Subcutaneous abdominal adipose tissue (tissue), 5 donors: ENCODE measurements around the gene SLC25A25.

Experiments used
- H3K27ac ChIP-seq: one replicate; pipeline ENCODE4 v1.7.0; 2013; ENCODE audit warnings: low read depth, mild to moderate bottlenecking, inconsistent platforms, low read length, moderate library complexity
- H3K27me3 ChIP-seq, 5 donors: one replicate each; pipeline ENCODE4 v1.7.0; 2013; ENCODE audit warnings: low read length in 5 of 5, inconsistent platforms in 1 of 5; ENCODE audit not compliant: control insufficient read depth in 5 of 5, insufficient read depth in 4 of 5
- H3K36me3 ChIP-seq, 5 donors: one replicate each; pipeline ENCODE4 v1.7.0; 2013; ENCODE audit warnings: low read length in 5 of 5; ENCODE audit not compliant: control insufficient read depth in 5 of 5, insufficient read depth in 5 of 5
- H3K4me1 ChIP-seq, 5 donors: one replicate each; pipeline ENCODE4 v1.7.0; 2013; ENCODE audit warnings: low read length in 5 of 5, mild to moderate bottlenecking in 3 of 5, moderate library complexity in 1 of 5; ENCODE audit not compliant: control insufficient read depth in 5 of 5, insufficient read depth in 5 of 5
- H3K4me3 ChIP-seq, 5 donors: one replicate each; pipeline ENCODE4 v1.7.0; 2013; ENCODE audit warnings: low read length in 5 of 5, low read depth in 1 of 5
- H3K9ac ChIP-seq, 5 donors: one replicate each; pipeline ENCODE4 v1.7.0; 2013; ENCODE audit warnings: low read length in 5 of 5, mild to moderate bottlenecking in 4 of 5, moderate library complexity in 3 of 5
- H3K9me3 ChIP-seq, 5 donors: one replicate each; pipeline ENCODE4 v1.7.0; 2013; ENCODE audit warnings: low read length in 5 of 5; ENCODE audit not compliant: control insufficient read depth in 5 of 5
- donor health status: healthy.
- donor health status: healthy.
- donor health status: healthy.
- donor health status: healthy.
- donor health status: healthy.

SLC25A25 gene

GRCh38 chr9:128049843-128050242 is 18.2 kb upstream of the SLC25A25 start:
- peaks cover 0 to 13% (median 8%) of the 10 kb centered on the region in 5 donors for H3K4me1 ChIP-seq
- H3K9me3 ChIP-seq, result no peaks in the 10 kb centered on the region
- no peak overlapping the region for H3K9ac ChIP-seq
- no peak overlapping the region for H3K4me3 ChIP-seq
- no peak overlapping the region for H3K27ac ChIP-seq
- H3K36me3 ChIP-seq, result no peaks in the 10 kb centered on the region
- H3K27me3 ChIP-seq, result no peaks in the 10 kb centered on the region

GRCh38 chr9:128051932-128052709 is 15.9 kb upstream of the SLC25A25 start:
- Histone ChIP-seq H3K9ac (no peak overlapping the region), H3K4me3 (no peak overlapping the region), H3K4me1 (peaks cover 5 to 26% (median 20%) of the 10 kb centered on the region in 5 donors), H3K27ac (no peak overlapping the region), H3K9me3 (no peaks in the 10 kb centered on the region), H3K27me3 (no peaks in the 10 kb centered on the region), H3K36me3 (no peaks in the 10 kb centered on the region)

GRCh38 chr9:128053560-128053959 is 14.5 kb upstream of the SLC25A25 start:
- Histone ChIP-seq H3K9ac (no peak overlapping the region), H3K27ac (no peak overlapping the region), H3K27me3 (no peaks in the 10 kb centered on the region), H3K9me3 (no peaks in the 10 kb centered on the region), H3K4me1 (peaks cover 5 to 28% (median 20%) of the 10 kb centered on the region in 5 donors), H3K4me3 (no peak overlapping the region), H3K36me3 (no peaks in the 10 kb centered on the region)

- Histone ChIP-seq H3K4me1 (peaks cover 5 to 28% (median 20%) of the 10 kb centered on the region in 5 donors), H3K36me3 (no peaks in the 10 kb centered on the region), H3K27me3 (no peaks in the 10 kb centered on the region), H3K9me3 (no peaks in the 10 kb centered on the region), H3K9ac (no peak overlapping the region), H3K4me3 (no peak overlapping the region), H3K27ac (no peak overlapping the region)
Measured at GRCh38 chr9:128054087-128054486, 13.9 kb upstream of the SLC25A25 start.

- Histone ChIP-seq H3K4me1 (peaks cover 5 to 23% (median 16%) of the 10 kb centered on the region in 5 donors), H3K9me3 (no peaks in the 10 kb centered on the region), H3K27ac (no peak overlapping the region), H3K4me3 (no peak overlapping the region), H3K27me3 (no peaks in the 10 kb centered on the region), H3K9ac (peak overlapping the region in 1 of 5 donors; percentile 14), H3K36me3 (no peaks in the 10 kb centered on the region)
Measured at GRCh38 chr9:128055344-128056040, 12.5 kb upstream of the SLC25A25 start.

GRCh38 chr9:128056086-128056485 is 11.9 kb upstream of the SLC25A25 start:
- Histone ChIP-seq H3K36me3 (no peaks in the 10 kb centered on the region), H3K27me3 (no peaks in the 10 kb centered on the region), H3K27ac (no peak overlapping the region), H3K9ac (peak overlapping the region in 1 of 5 donors; percentile 14), H3K4me3 (no peak overlapping the region), H3K4me1 (peaks cover 5 to 25% (median 21%) of the 10 kb centered on the region in 5 donors), H3K9me3 (no peaks in the 10 kb centered on the region)

GRCh38 chr9:128056887-128057723 is 10.9 kb upstream of the SLC25A25 start:
- H3K4me1 ChIP-seq, result peaks cover 8 to 31% (median 28%) of the 10 kb centered on the region in 5 donors
- H3K27ac ChIP-seq, result no peak overlapping the region

GRCh38 chr9:128057724-128058409 is 10.2 kb upstream of the SLC25A25 start:
- Histone ChIP-seq H3K27me3 (no peaks in the 10 kb centered on the region), H3K9ac (no peak overlapping the region), H3K4me3 (no peak overlapping the region), H3K9me3 (no peaks in the 10 kb centered on the region), H3K4me1 (peaks cover 8 to 39% (median 35%) of the 10 kb centered on the region in 5 donors), H3K27ac (no peak overlapping the region), H3K36me3 (peaks cover 0 to 9% (median 6%) of the 10 kb centered on the region in 5 donors)

More at GRCh38 chr9:128056887-128057723, 10.9 kb upstream of the SLC25A25 start:
- Histone ChIP-seq H3K9me3 (no peaks in the 10 kb centered on the region), H3K9ac (no peak overlapping the region), H3K4me3 (no peak overlapping the region), H3K36me3 (peaks cover 0 to 3% (median 0%) of the 10 kb centered on the region in 5 donors), H3K27me3 (no peaks in the 10 kb centered on the region)

GRCh38 chr9:128059365-128059983 is 8.6 kb upstream of the SLC25A25 start:
- no peak overlapping the region for H3K27ac ChIP-seq
- H3K9ac ChIP-seq, result no peak overlapping the region
- no peaks in the 10 kb centered on the region for H3K9me3 ChIP-seq
- peaks cover 8 to 41% (median 37%) of the 10 kb centered on the region in 5 donors for H3K4me1 ChIP-seq
- H3K4me3 ChIP-seq, result no peak overlapping the region
- H3K36me3 ChIP-seq, result peaks cover 0 to 17% (median 13%) of the 10 kb centered on the region in 5 donors
- no peaks in the 10 kb centered on the region for H3K27me3 ChIP-seq
